ENCODE results near the gene RPF1. TPM values are rescaled to one million over a fixed set of nuclear protein-coding genes. Genes with fewer than 3 reads are reported as not detected.

RPF1 gene
- 42.4 and 49.8 TPM in 2 replicates for polyA plus RNA-seq (2011; rRNA removed)
- 12.7 and 12.9 TPM in 2 replicates for polyA plus RNA-seq (2012; cell fraction: cytosol; rRNA removed)
- 3.5 and 7.7 TPM in 2 replicates for polyA plus RNA-seq (2012; cell fraction: nucleus; rRNA removed)
- 27.9 to 29.3 TPM (median 28.2 TPM) in 3 replicates for polyA plus RNA-seq (2017; fragmentation: RNase III; extraction: RNeasy Plus Mini Kit Qiagen cat#74134 plus additional on column Dnase treatment)
- polyA minus RNA-seq (2011; rRNA and poly(A)+ RNA removed) = 4.5 and 5.1 TPM in 2 replicates

GRCh38 chr1:84478876-84479868, at the start of gene RPF1:
RPF1 (plus strand) TSS chr1:84479266; CDS start chr1:84479282, 16 bp downstream.
- WGBS (ENCODE audit: missing lambda C conversion rate) = 3% methylated on average over 46 of the region's 51 CpGs
- Histone ChIP-seq H3K4me2 (peak within 1 kb of the TSS; percentile 98), H3K9me3 (peaks cover 11% of the 10 kb centered on the region), H3K4me3 (peak within 1 kb of the TSS; percentile 86), H3K27ac (peak within 1 kb of the TSS; percentile 87 to 95), H3K4me1 (peaks cover 12% of the 10 kb centered on the region)
- ChIA-PET CTCF (interaction anchor here (0.9 kb wide), 1 partner anchor 338 kb away, joined by 3 read pairs; no protein-coding TSS in a partner anchor), POLR2A (interaction anchor here (0.7 to 1.9 kb wide), 3 partner anchors 12 to 27 kb away, joined by 3 to 12 read pairs (median 3); partner anchors contain the start of genes GNG5 and SPATA1)
- DNase-seq (ENCODE audit: low read depth in 1 of 2, low spot score in 1 of 2) (peak; percentile 57 to 80), FAIRE-seq (no peak), ATAC-seq (peak; percentile 99)
- no peak for TF ChIP-seq KDM1A (IDR thresholded peaks at IDR 0.05; ENCODE audit: low read depth)
- TF ChIP-seq SREBF2 (IDR thresholded peaks at IDR 0.05) = no peak
- TF ChIP-seq ELK1 (IDR thresholded peaks at IDR 0.05; ENCODE audit: low read depth, low read length) = no peak
- TF ChIP-seq HEYL (CRISPR knock-in tag; IDR thresholded peaks at IDR 0.05) = no peak
- no peak for TF ChIP-seq JUNB (IDR thresholded peaks at IDR 0.05)
- TF ChIP-seq EHF (CRISPR knock-in tag; IDR thresholded peaks at IDR 0.05) = 0 out of 2 replicates have a peak, but pooled peaks have one; percentile 49
- TF ChIP-seq GATA3 (IDR thresholded peaks at IDR 0.05; ENCODE audit: borderline replicate concordance) = no peak
- TF ChIP-seq NPAS2 (CRISPR knock-in tag; IDR thresholded peaks at IDR 0.05; ENCODE audit: borderline replicate concordance) = no peak
- peak; percentile 73; the same call in 2 of the 3 replicates for TF ChIP-seq BCL3 (IDR thresholded peaks at IDR 0.05)
- 0 out of 3 replicates have a peak, but pooled peaks have one; percentile 9 for TF ChIP-seq SMC3 (IDR thresholded peaks at IDR 0.05)
- TF ChIP-seq CBX2 (IDR thresholded peaks at IDR 0.05; ENCODE audit: borderline replicate concordance, low read depth) = no peak
- TF ChIP-seq E2F6 (IDR thresholded peaks at IDR 0.05; ENCODE audit: borderline replicate concordance, low read depth) = 0 out of 2 replicates have a peak, but pooled peaks have one; percentile 67
- peak; percentile 60 for TF ChIP-seq POLR2A (IDR thresholded peaks at IDR 0.05; ENCODE audit: low read length)
- no peak for TF ChIP-seq HDAC2 (IDR thresholded peaks at IDR 0.05)
- no peak for TF ChIP-seq RNF2 (IDR thresholded peaks at IDR 0.05; ENCODE audit: borderline replicate concordance, low read depth)
- peak; percentile 40; the same call in 1 of the 2 replicates for TF ChIP-seq REST (IDR thresholded peaks at IDR 0.05)
- no peak for TF ChIP-seq CHD2 (IDR thresholded peaks at IDR 0.05; ENCODE audit: low read length, partially characterized antibody)
- no peak; the same call in 1 of the 2 replicates for TF ChIP-seq ZNF302 (CRISPR knock-in tag; IDR thresholded peaks at IDR 0.05)
- no peak for TF ChIP-seq ZC3H11A (IDR thresholded peaks at IDR 0.05)
- no peak for TF ChIP-seq TFCP2L1 (CRISPR knock-in tag; IDR thresholded peaks at IDR 0.05)
- TF ChIP-seq TP53 (CRISPR knock-in tag; IDR thresholded peaks at IDR 0.05) = no peak
- peak; percentile 26; the same call in 1 of the 2 replicates for TF ChIP-seq HOXB5 (CRISPR knock-in tag; IDR thresholded peaks at IDR 0.05)
- no peak for TF ChIP-seq CBX8 (IDR thresholded peaks at IDR 0.05)
- no peak for TF ChIP-seq FOSB (CRISPR knock-in tag; IDR thresholded peaks at IDR 0.05)
- TF ChIP-seq FOSL2 (IDR thresholded peaks at IDR 0.05) = no peak
- TF ChIP-seq FOSL2 (CRISPR knock-in tag; IDR thresholded peaks at IDR 0.05) = no peak
- TF ChIP-seq MAX (IDR thresholded peaks at IDR 0.05) = peak; percentile 70
- no peak for TF ChIP-seq RARB (CRISPR knock-in tag; IDR thresholded peaks at IDR 0.05)
- TF ChIP-seq ATOH8 (CRISPR knock-in tag; IDR thresholded peaks at IDR 0.05; ENCODE audit: low read depth) = no peak
- TF ChIP-seq ZSCAN20 (CRISPR knock-in tag; IDR thresholded peaks at IDR 0.05) = no peak
- no peak for TF ChIP-seq NFE2L2 (conservative IDR thresholded peaks at IDR 0.05; ENCODE audit: low read length)
- peak; percentile 96 for TF ChIP-seq EHMT2 (IDR thresholded peaks at IDR 0.05; ENCODE audit: low read depth)
- no peak for TF ChIP-seq RCOR1 (IDR thresholded peaks at IDR 0.05; ENCODE audit: low read depth, low read length)
